Fibroblast of the aortic adventitia (primary cell): ENCODE results near the gene SLC30A4. TPM values are rescaled to one million over a fixed set of nuclear protein-coding genes. Genes with fewer than 3 reads are reported as not detected.

ENCODE experiments used
- DNase-seq: peaks from one replicate; pipeline ENCODE4 v3.0.0-alpha.2; 2010; ENCODE audit warnings: low read depth
- H3K4me3 ChIP-seq: 2 replicates; pipeline ENCODE4 v1.5.1; 2011; ENCODE audit warnings: low read depth, mild to moderate bottlenecking, control low read depth, low read length, moderate library complexity
- small RNA-seq: library from RNA; depleted of rRNA; stranded (forward); fragments of <200 nt; gene quantifications from one replicate; pipeline ENCODE3, GENCODE V24; 2012
- total RNA-seq: library from RNA; depleted of rRNA; stranded (reverse); fragments of >200 nt; gene quantifications from 2 replicates; pipeline ENCODE4 v1.2.3, GENCODE V29; 2012; ENCODE audit warnings: low replicate concordance
- TF ChIP-seq, protein P1 (sequence below): IDR thresholded peaks from 2 replicates; pipeline ENCODE4 v1.5.1; 2011; ENCODE audit warnings: mild to moderate bottlenecking, low read length, control low read depth, inconsistent platforms; ENCODE audit not compliant: insufficient read depth

Gene SLC30A4
- total RNA-seq, 1 donor, result 18.0 TPM

- no peak overlapping the region for H3K4me3 ChIP-seq
- TF ChIP-seq, protein P1, sequence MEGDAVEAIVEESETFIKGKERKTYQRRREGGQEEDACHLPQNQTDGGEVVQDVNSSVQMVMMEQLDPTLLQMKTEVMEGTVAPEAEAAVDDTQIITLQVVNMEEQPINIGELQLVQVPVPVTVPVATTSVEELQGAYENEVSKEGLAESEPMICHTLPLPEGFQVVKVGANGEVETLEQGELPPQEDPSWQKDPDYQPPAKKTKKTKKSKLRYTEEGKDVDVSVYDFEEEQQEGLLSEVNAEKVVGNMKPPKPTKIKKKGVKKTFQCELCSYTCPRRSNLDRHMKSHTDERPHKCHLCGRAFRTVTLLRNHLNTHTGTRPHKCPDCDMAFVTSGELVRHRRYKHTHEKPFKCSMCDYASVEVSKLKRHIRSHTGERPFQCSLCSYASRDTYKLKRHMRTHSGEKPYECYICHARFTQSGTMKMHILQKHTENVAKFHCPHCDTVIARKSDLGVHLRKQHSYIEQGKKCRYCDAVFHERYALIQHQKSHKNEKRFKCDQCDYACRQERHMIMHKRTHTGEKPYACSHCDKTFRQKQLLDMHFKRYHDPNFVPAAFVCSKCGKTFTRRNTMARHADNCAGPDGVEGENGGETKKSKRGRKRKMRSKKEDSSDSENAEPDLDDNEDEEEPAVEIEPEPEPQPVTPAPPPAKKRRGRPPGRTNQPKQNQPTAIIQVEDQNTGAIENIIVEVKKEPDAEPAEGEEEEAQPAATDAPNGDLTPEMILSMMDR, result no peak
- no peak for DNase-seq
Measured at GRCh38 chr15:45435124-45435903, 87.2 kb downstream of the SLC30A4 start.

DNA sequence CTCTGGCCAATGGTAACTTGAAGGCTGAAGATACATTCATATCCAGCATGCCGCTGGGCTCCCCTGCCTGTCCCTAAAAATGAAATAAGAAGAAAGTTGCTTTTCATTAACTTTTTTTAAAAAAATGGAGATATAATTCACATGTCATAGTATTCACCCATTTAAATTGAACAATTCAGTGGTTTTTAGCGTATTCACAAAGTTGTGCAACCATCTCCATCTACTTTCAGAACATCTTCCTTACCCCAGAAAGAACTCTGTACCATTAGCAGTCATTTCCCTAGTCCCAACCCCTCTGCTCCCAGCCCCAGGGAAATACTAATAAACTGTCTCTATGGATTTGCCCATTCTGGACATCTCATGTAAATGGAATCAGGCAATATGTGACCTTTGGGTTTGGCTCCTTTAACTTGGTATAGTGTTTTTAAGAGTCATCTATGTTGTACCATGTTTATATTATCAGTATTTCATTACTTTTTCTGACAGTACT is 88.4 kb downstream of the SLC30A4 start:
- no peak for DNase-seq
- H3K4me3 ChIP-seq, result no peak overlapping the region

GRCh38 chr15:45431511-45431910 is 91.0 kb downstream of the SLC30A4 start:
- TF ChIP-seq, protein P1, result no peak
- no peak for DNase-seq
- no peak overlapping the region for H3K4me3 ChIP-seq

More for the DNA sequence above, 88.4 kb downstream of the SLC30A4 start:
- TF ChIP-seq, protein P1, result no peak

DNA sequence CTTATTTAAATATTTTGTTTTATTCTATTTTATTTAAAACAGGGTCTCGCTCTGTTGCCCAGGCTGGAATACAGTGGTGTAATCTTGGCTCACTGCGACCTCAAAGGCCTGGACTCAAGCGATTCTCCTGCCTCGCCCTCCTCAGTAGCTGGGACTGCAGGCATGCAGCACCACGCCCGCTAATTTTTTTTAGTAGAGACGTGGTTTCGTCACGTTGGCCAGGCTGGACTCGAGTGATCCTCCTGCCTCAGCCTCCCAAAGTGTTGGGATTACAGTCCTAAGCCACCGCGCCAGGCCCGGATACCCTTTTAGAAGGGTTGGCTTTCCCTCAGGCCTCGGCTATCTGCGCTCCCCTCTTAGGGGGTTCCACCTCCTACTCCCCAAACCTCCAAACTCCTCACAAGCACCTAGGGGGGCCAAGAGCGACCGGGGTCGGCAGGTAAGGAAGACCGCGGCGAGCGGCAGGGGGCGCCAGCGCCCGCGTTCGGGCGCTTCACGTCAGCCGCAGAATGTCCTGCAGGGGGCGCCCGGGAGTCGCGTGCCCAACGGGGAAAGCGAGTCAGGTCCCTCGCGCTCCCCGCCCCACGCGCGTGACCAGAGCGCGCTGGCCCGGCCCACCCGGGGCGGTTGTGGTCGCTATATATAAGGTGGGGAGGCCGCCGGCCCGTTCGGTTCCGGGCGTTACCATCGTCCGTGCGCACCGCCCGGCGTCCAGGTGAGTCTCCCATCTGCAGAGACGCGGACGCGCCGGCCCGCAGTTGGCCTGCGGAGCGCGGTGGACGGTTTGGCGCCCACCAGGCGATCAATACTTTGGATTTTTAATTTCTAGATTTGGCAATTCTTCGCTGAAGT is 92.4 kb downstream of the SLC30A4 start:
- TF ChIP-seq, protein P1, result peak; percentile 95
- peak; percentile 51 for DNase-seq
- peak overlapping the region; percentile 64 for H3K4me3 ChIP-seq

Small RNA genes lying within 50 kb of the gene (small RNA-seq; reads per million reads assigned to genes)
- not detected for gene DPPA5P2
- not detected for gene SNORA41B

Other genes with a start within 250 kb of the SLC30A4 start
- gene GATM, start 144.2 kb downstream of the SLC30A4 start, total RNA-seq, result 0.18 and 0.57 TPM in 2 replicates
- gene BLOC1S6, start 64.6 kb upstream of the SLC30A4 start, total RNA-seq, result 105 and 107 TPM in 2 replicates
- gene SQOR, start 112.3 kb upstream of the SLC30A4 start, total RNA-seq, result 79.5 and 101 TPM in 2 replicates